SU-DHL-6 (cell line): ENCODE data around the gene LPAR1.

ENCODE experiments used
- EZH2phosphoT487 ChIP-seq: fragments of 200-600 bp; sonication (generic), shearing (Covaris generic); conservative IDR thresholded peaks from 2 replicates; pipeline ENCODE4 v1.6.1; 2018; ENCODE audit warnings: mild to moderate bottlenecking, antibody characterized with exemption, low read length, moderate library complexity, mixed read lengths
- TF ChIP-seq, protein P1 (sequence below): fragments of 200-600 bp; sonication (generic); IDR thresholded peaks from one replicate; pipeline ENCODE4 v1.5.1; 2017; ENCODE audit warnings: antibody characterized with exemption, mild to moderate bottlenecking, low read length, moderate library complexity; ENCODE audit not compliant: insufficient read depth, poor library complexity, severe bottlenecking

GRCh38 chr9:110975969-110976368, 62.3 kb downstream of the LPAR1 start:
- TF ChIP-seq, protein P1, sequence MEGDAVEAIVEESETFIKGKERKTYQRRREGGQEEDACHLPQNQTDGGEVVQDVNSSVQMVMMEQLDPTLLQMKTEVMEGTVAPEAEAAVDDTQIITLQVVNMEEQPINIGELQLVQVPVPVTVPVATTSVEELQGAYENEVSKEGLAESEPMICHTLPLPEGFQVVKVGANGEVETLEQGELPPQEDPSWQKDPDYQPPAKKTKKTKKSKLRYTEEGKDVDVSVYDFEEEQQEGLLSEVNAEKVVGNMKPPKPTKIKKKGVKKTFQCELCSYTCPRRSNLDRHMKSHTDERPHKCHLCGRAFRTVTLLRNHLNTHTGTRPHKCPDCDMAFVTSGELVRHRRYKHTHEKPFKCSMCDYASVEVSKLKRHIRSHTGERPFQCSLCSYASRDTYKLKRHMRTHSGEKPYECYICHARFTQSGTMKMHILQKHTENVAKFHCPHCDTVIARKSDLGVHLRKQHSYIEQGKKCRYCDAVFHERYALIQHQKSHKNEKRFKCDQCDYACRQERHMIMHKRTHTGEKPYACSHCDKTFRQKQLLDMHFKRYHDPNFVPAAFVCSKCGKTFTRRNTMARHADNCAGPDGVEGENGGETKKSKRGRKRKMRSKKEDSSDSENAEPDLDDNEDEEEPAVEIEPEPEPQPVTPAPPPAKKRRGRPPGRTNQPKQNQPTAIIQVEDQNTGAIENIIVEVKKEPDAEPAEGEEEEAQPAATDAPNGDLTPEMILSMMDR: no peak
- TF ChIP-seq EZH2phosphoT487: no peak
